Ovary (tissue), 9 donors: ENCODE measurements around the gene ENOX1. TPM values are rescaled to one million over a fixed set of nuclear protein-coding genes. Genes with fewer than 3 reads are reported as not detected.

ENCODE experiments used
- DNase-seq, 5 donors: peaks; one replicate each; pipeline ENCODE4 v3.0.0-alpha.2; 2019 to 2020
- H3K27ac ChIP-seq, 2 donors: fragments of 200-600 bp; one replicate each; pipeline versions ENCODE4 v1.5.1 to v1.8.0; 2019 to 2022
- H3K27me3 ChIP-seq: fragments of 200-600 bp; one replicate; pipeline ENCODE4 v1.8.0; 2022
- H3K36me3 ChIP-seq: fragments of 200-600 bp; sonication (generic); one replicate; pipeline ENCODE4 v1.5.1; 2019
- H3K4me1 ChIP-seq: one replicate; pipeline ENCODE4 v1.8.1; 2013; ENCODE audit warnings: mild to moderate bottlenecking, moderate library complexity; ENCODE audit not compliant: insufficient read depth
- H3K4me3 ChIP-seq: fragments of 200-600 bp; sonication (generic); one replicate; pipeline ENCODE4 v1.5.1; 2017
- H3K9me3 ChIP-seq, 2 donors: fragments of 200-600 bp in 1 of 2; sonication (generic) in 1 of 2; one replicate each; pipeline versions ENCODE4 v1.5.1 to v1.8.1; 2013 to 2019; ENCODE audit warnings: mild to moderate bottlenecking in 1 of 2, moderate library complexity in 1 of 2
- EP300 ChIP-seq: sonication (generic); formaldehyde crosslinking; IDR thresholded peaks from one replicate; pipeline ENCODE4 v1.6.1; 2017; ENCODE audit warnings: antibody characterized with exemption
- POLR2A ChIP-seq: fragments of 450-650 bp; IDR thresholded peaks from one replicate; pipeline ENCODE4 v1.6.1; 2017; ENCODE audit warnings: antibody characterized with exemption, mild to moderate bottlenecking, moderate library complexity
- WGBS, 3 donors: extraction: QIAGEN DNeasy Blood & Tissue Kit in 1 of 3; methylation state at CpG; one replicate each; pipeline versions ENCODE4 v1.1.5 to v1.1.7; 2013 to 2017; 5-methylcytosine and 5-hydroxymethylcytosine counted together
- intact Hi-C, 4 donors: fragments of 100-400 bp; cut with DNase I; formaldehyde crosslinking; loops; one replicate each; pipeline versions ENCODE4 v1.11.0 to v1.15.1; 2022 to 2023
- polyA plus RNA-seq, 2 donors: library from polyadenylated mRNA; stranded (reverse); fragments of 200-250 nt in 1 of 2; fragments of 350-450 nt in 1 of 2; fragmentation: Illumina TruSeq in 1 of 2; extraction: RNeasy Lipid Tissue Mini Kit (QIAGEN cat#74804) in 1 of 2; gene quantifications; one replicate each; pipeline ENCODE4 v1.2.3, GENCODE V29; 2013 to 2014
- total RNA-seq, 7 donors: library from RNA; depleted of rRNA in 2 of 7; stranded (reverse); fragments of >200 nt in 2 of 7; fragmentation: NEBNext Ultra II Directional in 3 of 7; extraction: Animal tissue kit (Norgen Biotek cat#: 25700) in 3 of 7; gene quantifications; one replicate each; pipeline versions ENCODE4 v1.1.0 to v1.2.4, GENCODE V29; 2016 to 2023
- TF ChIP-seq, protein P1 (sequence below), 3 donors: fragments of 450-650 bp in 2 of 3; fragments of 200-600 bp in 1 of 3; IDR thresholded peaks; one replicate each; pipeline versions ENCODE4 v1.5.1 to v1.8.0; 2016 to 2022; ENCODE audit warnings: antibody characterized with exemption in 3 of 3, mild to moderate bottlenecking in 1 of 3
- donor health status: DM: no; HTN: no; CAD: no; lungs with moderate emphysema.
- donor health status: DM: no; HTN: no; CAD: no.
- donor health status: Bipolar disorder and iron deficiency.
- donor health status: DM: yes; HTN: yes; CAD: no.
- donor health status: DM: no; HTN: no; CAD: no.
- donor health status: DM: yes; HTN: yes; CAD: no.

The ENOX1 gene
- total and polyA plus RNA-seq, 9 donors: 3.6 to 17.5 (median 7.8) TPM

DNA sequence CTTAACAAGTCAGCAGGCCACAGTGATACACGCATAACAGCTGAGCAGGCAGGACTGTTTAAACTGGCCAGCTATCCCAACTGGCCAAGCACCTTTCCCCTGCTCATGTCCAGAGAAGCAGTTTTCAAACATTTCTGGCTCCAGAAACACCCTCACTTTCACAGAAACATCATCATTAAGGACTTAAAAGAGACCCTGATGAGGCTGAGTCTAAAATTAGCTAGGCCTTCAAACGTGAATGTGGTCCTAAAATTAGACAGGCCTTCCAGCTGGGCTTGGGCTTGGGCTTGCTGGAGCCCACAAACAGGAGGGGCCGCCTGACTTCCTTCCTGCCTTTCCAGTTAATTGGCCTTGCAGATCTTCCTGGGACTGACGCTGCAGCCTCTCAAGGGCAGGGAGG, 429.2 kb downstream of the ENOX1 start:
- no peak overlapping the region for H3K27ac ChIP-seq
- DNase-seq: peak in 4 of 5 donors; percentile 27 to 55 (median 44)
- H3K4me3 ChIP-seq: no peak overlapping the region
- no peaks in the 10 kb centered on the region for H3K36me3 ChIP-seq
- no peak for TF ChIP-seq POLR2A
- TF ChIP-seq, protein P1, sequence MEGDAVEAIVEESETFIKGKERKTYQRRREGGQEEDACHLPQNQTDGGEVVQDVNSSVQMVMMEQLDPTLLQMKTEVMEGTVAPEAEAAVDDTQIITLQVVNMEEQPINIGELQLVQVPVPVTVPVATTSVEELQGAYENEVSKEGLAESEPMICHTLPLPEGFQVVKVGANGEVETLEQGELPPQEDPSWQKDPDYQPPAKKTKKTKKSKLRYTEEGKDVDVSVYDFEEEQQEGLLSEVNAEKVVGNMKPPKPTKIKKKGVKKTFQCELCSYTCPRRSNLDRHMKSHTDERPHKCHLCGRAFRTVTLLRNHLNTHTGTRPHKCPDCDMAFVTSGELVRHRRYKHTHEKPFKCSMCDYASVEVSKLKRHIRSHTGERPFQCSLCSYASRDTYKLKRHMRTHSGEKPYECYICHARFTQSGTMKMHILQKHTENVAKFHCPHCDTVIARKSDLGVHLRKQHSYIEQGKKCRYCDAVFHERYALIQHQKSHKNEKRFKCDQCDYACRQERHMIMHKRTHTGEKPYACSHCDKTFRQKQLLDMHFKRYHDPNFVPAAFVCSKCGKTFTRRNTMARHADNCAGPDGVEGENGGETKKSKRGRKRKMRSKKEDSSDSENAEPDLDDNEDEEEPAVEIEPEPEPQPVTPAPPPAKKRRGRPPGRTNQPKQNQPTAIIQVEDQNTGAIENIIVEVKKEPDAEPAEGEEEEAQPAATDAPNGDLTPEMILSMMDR (IDR thresholded peaks at IDR 0.05): no peak
- no peak for TF ChIP-seq EP300
- H3K9me3 ChIP-seq: no peaks in the 10 kb centered on the region
- WGBS, 3 donors: 12 to 26% (median 12%) methylated on average over 4 of the region's 4 CpGs
- intact Hi-C loops: no loop called here
- H3K4me1 ChIP-seq: peaks cover 10% of the 10 kb centered on the region
- no peaks in the 10 kb centered on the region for H3K27me3 ChIP-seq

- no peaks in the 10 kb centered on the region for H3K36me3 ChIP-seq
- no peaks in the 10 kb centered on the region for H3K9me3 ChIP-seq
- H3K4me1 ChIP-seq: peaks cover 10% of the 10 kb centered on the region
- no peaks in the 10 kb centered on the region for H3K27me3 ChIP-seq
- TF ChIP-seq POLR2A (no peak), EP300 (no peak)
- TF ChIP-seq, protein P1 (IDR thresholded peaks at IDR 0.05): no peak
- H3K27ac ChIP-seq: no peak overlapping the region
- no peak overlapping the region for H3K4me3 ChIP-seq
- DNase-seq: no peak
- intact Hi-C loops: no loop called here
- 71 to 78% (median 72%) methylated on average over 5 of the region's 5 CpGs for WGBS, 3 donors
Observed at GRCh38 chr13:43356567-43356966, 430.2 kb downstream of the ENOX1 start.

DNA sequence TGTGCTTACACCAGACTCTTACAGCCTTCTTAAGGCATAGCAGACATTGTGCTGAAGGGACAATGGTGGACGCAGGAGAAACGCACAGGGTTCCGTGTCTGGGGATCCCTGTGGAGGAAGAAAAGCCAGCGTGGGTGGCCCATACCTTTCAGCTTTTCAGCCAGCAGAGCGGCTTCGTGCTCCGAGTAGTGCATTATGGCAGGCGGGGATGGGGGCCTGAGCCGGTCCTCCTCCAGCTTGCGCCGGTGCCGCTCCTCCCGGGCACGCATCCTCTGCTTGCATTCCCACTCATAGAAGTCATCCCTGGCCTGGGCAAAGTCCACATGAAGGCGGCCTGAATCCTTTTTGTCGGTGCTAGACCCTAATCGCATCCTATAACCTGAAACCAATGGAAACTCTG, 431.0 kb downstream of the ENOX1 start:
- intact Hi-C loops: no loop called here
- TF ChIP-seq POLR2A: no peak
- no peak for TF ChIP-seq EP300
- TF ChIP-seq, protein P1 (IDR thresholded peaks at IDR 0.05): no peak
- no peaks in the 10 kb centered on the region for H3K9me3 ChIP-seq
- no peak overlapping the region for H3K4me3 ChIP-seq
- H3K27ac ChIP-seq: no peak overlapping the region
- no peaks in the 10 kb centered on the region for H3K27me3 ChIP-seq
- no peak for DNase-seq
- WGBS, 3 donors: 97 to 98% (median 98%) methylated on average over 17 of the region's 17 CpGs
- H3K36me3 ChIP-seq: no peaks in the 10 kb centered on the region
- peaks cover 10% of the 10 kb centered on the region for H3K4me1 ChIP-seq

- intact Hi-C loops: no loop called here
- Histone ChIP-seq H3K36me3 (no peaks in the 10 kb centered on the region), H3K4me3 (no peak overlapping the region), H3K27me3 (no peaks in the 10 kb centered on the region), H3K27ac (no peak overlapping the region), H3K9me3 (no peaks in the 10 kb centered on the region), H3K4me1 (peaks cover 10% of the 10 kb centered on the region)
- no peak for DNase-seq
- WGBS, 3 donors: 92 to 98% (median 96%) methylated on average over 3 of the region's 3 CpGs
- TF ChIP-seq POLR2A (no peak), EP300 (no peak)
- TF ChIP-seq, protein P1 (IDR thresholded peaks at IDR 0.05): no peak
Observed at GRCh38 chr13:43354153-43354945, 432.4 kb downstream of the ENOX1 start.
